GM15510 (cell line): ENCODE data around the gene UBLCP1.

Source experiments
- POLR2A ChIP-seq: IDR thresholded peaks from 3 replicates; pipeline ENCODE4 v1.6.1; 2011; ENCODE audit warnings: borderline replicate concordance; ENCODE audit not compliant: insufficient read length; ENCODE audit errors: extremely low read depth

UBLCP1 gene

GRCh38 chr5:159244163-159244562 is 18.9 kb upstream of the UBLCP1 start:
- no peak for TF ChIP-seq POLR2A

GRCh38 chr5:159244890-159245289 is 18.2 kb upstream of the UBLCP1 start:
- no peak for TF ChIP-seq POLR2A

GRCh38 chr5:159249158-159249557 is 13.9 kb upstream of the UBLCP1 start:
- TF ChIP-seq POLR2A = no peak

GRCh38 chr5:159252195-159252594 is 10.9 kb upstream of the UBLCP1 start:
- TF ChIP-seq POLR2A = no peak

GRCh38 chr5:159257007-159257406 is 6.1 kb upstream of the UBLCP1 start:
- no peak for TF ChIP-seq POLR2A

- no peak for TF ChIP-seq POLR2A
Observed at GRCh38 chr5:159257629-159258283, 5.3 kb upstream of the UBLCP1 start.

GRCh38 chr5:159258361-159258760 is 4.7 kb upstream of the UBLCP1 start:
- no peak for TF ChIP-seq POLR2A

GRCh38 chr5:159262472-159262858 is 625 bp upstream of the UBLCP1 start:
- no peak for TF ChIP-seq POLR2A

- TF ChIP-seq POLR2A = no peak
Observed at GRCh38 chr5:159263569-159263905, 447 bp downstream of the UBLCP1 start.

GRCh38 chr5:159269723-159270122 is 6.6 kb downstream of the UBLCP1 start:
- TF ChIP-seq POLR2A = no peak

- TF ChIP-seq POLR2A = no peak
Observed at GRCh38 chr5:159273923-159274322, 10.8 kb downstream of the UBLCP1 start.

GRCh38 chr5:159274676-159275075 is 11.6 kb downstream of the UBLCP1 start:
- no peak for TF ChIP-seq POLR2A

- TF ChIP-seq POLR2A = no peak
Observed at GRCh38 chr5:159286420-159287035, 23.4 kb downstream of the UBLCP1 start.

GRCh38 chr5:159290741-159291140 is 27.7 kb downstream of the UBLCP1 start:
- no peak for TF ChIP-seq POLR2A

- TF ChIP-seq POLR2A = no peak
Observed at GRCh38 chr5:159294921-159295320, 31.8 kb downstream of the UBLCP1 start.

- no peak for TF ChIP-seq POLR2A
Observed at GRCh38 chr5:159301466-159301865, 38.4 kb downstream of the UBLCP1 start.
